GM12875 (cell line): ENCODE measurements around the gene PLXNA2.

Experiments used
- H3K4me3 ChIP-seq: one replicate; pipeline ENCODE4 v1.5.1; 2011; ENCODE audit warnings: low read depth, low read length, control low read depth
- TF ChIP-seq, protein P1 (sequence below): IDR thresholded peaks from 2 replicates; pipeline ENCODE4 v1.5.1; 2011; ENCODE audit warnings: low read depth, mild to moderate bottlenecking, control low read depth, inconsistent platforms, low read length, moderate library complexity, borderline replicate concordance; ENCODE audit not compliant: insufficient read depth

PLXNA2 gene

GRCh38 chr1:208134491-208134890 is 109.7 kb downstream of the PLXNA2 start:
- H3K4me3 ChIP-seq: no peak overlapping the region
- TF ChIP-seq, protein P1, sequence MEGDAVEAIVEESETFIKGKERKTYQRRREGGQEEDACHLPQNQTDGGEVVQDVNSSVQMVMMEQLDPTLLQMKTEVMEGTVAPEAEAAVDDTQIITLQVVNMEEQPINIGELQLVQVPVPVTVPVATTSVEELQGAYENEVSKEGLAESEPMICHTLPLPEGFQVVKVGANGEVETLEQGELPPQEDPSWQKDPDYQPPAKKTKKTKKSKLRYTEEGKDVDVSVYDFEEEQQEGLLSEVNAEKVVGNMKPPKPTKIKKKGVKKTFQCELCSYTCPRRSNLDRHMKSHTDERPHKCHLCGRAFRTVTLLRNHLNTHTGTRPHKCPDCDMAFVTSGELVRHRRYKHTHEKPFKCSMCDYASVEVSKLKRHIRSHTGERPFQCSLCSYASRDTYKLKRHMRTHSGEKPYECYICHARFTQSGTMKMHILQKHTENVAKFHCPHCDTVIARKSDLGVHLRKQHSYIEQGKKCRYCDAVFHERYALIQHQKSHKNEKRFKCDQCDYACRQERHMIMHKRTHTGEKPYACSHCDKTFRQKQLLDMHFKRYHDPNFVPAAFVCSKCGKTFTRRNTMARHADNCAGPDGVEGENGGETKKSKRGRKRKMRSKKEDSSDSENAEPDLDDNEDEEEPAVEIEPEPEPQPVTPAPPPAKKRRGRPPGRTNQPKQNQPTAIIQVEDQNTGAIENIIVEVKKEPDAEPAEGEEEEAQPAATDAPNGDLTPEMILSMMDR: no peak

GRCh38 chr1:208133355-208133754 is 110.8 kb downstream of the PLXNA2 start:
- TF ChIP-seq, protein P1: no peak
- no peak overlapping the region for H3K4me3 ChIP-seq

- no peak overlapping the region for H3K4me3 ChIP-seq
- TF ChIP-seq, protein P1: peak; percentile 87
Observed at GRCh38 chr1:208132287-208132882, 111.8 kb downstream of the PLXNA2 start.

DNA sequence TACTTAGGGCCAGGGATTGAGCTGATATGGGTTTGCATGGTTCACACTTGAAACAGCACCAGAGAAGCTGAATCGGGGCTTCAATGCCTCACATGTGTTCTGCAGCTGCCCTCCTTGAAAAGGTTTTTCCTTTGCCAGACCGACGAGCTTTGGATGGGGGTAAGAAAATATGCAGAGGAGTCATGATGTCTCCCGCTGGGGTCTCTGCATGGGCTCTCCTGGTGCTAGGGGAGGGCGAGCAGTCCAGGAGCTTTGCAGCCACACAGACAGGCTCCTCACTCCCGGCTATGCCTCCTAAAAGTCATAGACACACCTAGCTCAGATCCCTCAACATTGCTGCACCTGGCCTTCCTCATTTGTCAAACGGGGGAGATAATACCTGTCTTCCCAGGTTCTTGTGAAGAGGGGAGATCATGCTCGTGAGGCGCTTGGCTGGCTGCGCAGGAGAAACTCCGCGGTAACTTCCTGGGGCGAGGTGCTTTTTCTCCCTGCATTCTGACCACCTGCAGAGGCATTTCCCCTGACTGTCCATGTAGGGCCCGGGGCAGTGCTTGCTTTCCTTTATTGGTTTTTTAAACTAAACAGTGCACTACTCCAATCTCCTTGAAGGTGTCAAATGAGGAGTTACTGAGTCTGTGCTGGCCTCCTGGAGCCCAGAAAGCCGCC is 112.4 kb downstream of the PLXNA2 start:
- TF ChIP-seq, protein P1: no peak
- no peak overlapping the region for H3K4me3 ChIP-seq

DNA sequence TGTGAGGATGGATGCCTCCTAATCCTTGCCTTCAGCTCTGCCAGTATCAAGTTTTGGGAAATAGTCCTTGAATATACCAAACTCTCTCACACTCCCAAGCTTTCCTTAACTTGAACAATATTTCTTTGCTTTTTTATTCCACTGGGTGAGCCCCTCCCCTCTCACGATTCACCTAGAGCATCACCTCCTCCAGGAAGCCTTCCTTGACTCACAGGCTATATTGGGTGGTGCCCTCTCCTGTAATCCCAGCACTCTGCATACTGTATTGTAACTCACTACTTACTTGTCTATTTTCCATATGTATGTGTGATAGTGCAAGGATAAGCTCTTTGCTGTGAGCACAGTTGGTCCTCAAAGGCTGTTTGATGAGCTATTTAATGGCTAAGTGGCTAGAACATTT is 114.7 kb downstream of the PLXNA2 start:
- TF ChIP-seq, protein P1: no peak
- no peak overlapping the region for H3K4me3 ChIP-seq

DNA sequence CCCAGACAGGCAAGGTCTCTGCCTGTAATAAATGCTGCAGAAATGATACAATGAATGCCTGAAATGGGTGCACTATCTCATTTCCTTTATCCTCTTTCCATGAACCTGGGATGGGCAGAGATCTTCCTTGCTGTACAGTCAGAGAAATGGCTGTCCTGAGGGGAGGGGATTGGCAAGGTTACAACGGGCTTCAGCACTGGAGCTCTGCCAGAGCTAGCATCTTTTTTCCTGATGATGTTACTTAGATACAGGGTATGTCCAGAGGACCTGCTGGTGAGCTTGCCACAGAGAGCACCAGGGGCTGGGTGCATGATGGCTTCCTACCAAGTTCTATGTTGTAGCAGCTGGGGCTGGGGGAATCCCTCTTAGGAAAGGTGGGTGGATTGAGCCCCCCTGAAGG is 115.1 kb downstream of the PLXNA2 start:
- no peak overlapping the region for H3K4me3 ChIP-seq
- TF ChIP-seq, protein P1: no peak
